Activated T-cell treated with anti-CD3 and anti-CD28 coated beads, Interleukin-2, amount 50 U/mL, for 4 hours (primary cell): ENCODE measurements around the gene COL23A1. TPM values are rescaled to one million over a fixed set of nuclear protein-coding genes. Genes with fewer than 3 reads are reported as not detected.
"Not testable (repeated sequence)": the region's sequence is repeated elsewhere in the genome, so short reads cannot be mapped to it uniquely, and the experiment has no call there.

Experiments used
- ATAC-seq, 2 donors: fragments of 200-7000 bp; cut with Tn5 transposase; one replicate each; pipeline ENCODE4 v1.10.0; 2021
- DNase-seq: peaks from one replicate; pipeline ENCODE4 v3.0.0-alpha.2; 2020
- H3K27me3 Mint-ChIP-seq: one replicate; pipeline ENCODE4 v1.8.0; 2021; ENCODE audit warnings: low read depth, mixed read lengths
- H3K36me3 Mint-ChIP-seq: one replicate; pipeline ENCODE4 v1.8.0; 2022; ENCODE audit warnings: mixed read lengths; ENCODE audit not compliant: insufficient read depth
- H3K4me1 Mint-ChIP-seq: one replicate; pipeline ENCODE4 v1.8.0; 2021; ENCODE audit warnings: low read depth, mixed read lengths
- H3K4me3 Mint-ChIP-seq: one replicate; pipeline ENCODE4 v1.8.0; 2021; ENCODE audit warnings: mild to moderate bottlenecking, moderate library complexity, mixed read lengths
- H3K9me3 Mint-ChIP-seq: one replicate; pipeline ENCODE4 v1.8.0; 2021; ENCODE audit warnings: mixed read lengths
- total RNA-seq, 3 donors: library from RNA; stranded (reverse); gene quantifications; one replicate each; pipeline ENCODE4 v1.2.1, GENCODE V29; 2021

Gene COL23A1
- total RNA-seq, 3 donors from 2014 or later, result not detected

GRCh38 chr5:178306430-178307225 lies 283.6 kb downstream of the COL23A1 start:
- Mint-ChIP-seq H3K4me3 (no peak overlapping the region), H3K27me3 (peaks cover 9% of the 10 kb centered on the region), H3K9me3 (no peaks in the 10 kb centered on the region), H3K36me3 (no peaks in the 10 kb centered on the region), H3K4me1 (no peaks in the 10 kb centered on the region)
- ATAC-seq (no peak), DNase-seq (no peak)

GRCh38 chr5:178305801-178306200 lies 284.4 kb downstream of the COL23A1 start:
- H3K9me3 Mint-ChIP-seq, result peaks cover 8% of the 10 kb centered on the region
- no peak for ATAC-seq
- no peaks in the 10 kb centered on the region for H3K4me1 Mint-ChIP-seq
- no peak for DNase-seq
- no peak overlapping the region for H3K4me3 Mint-ChIP-seq
- peaks cover 9% of the 10 kb centered on the region for H3K27me3 Mint-ChIP-seq
- H3K36me3 Mint-ChIP-seq, result no peaks in the 10 kb centered on the region

GRCh38 chr5:178304761-178305645 lies 285.2 kb downstream of the COL23A1 start:
- H3K4me3 Mint-ChIP-seq, result no peak overlapping the region
- H3K36me3 Mint-ChIP-seq, result no peaks in the 10 kb centered on the region
- no peaks in the 10 kb centered on the region for H3K4me1 Mint-ChIP-seq
- H3K27me3 Mint-ChIP-seq, result peaks cover 9% of the 10 kb centered on the region
- ATAC-seq, result no peak
- no peak for DNase-seq
- H3K9me3 Mint-ChIP-seq, result peaks cover 9% of the 10 kb centered on the region

GRCh38 chr5:178304016-178304415 lies 286.2 kb downstream of the COL23A1 start:
- no peaks in the 10 kb centered on the region for H3K4me1 Mint-ChIP-seq
- H3K36me3 Mint-ChIP-seq, result no peaks in the 10 kb centered on the region
- ATAC-seq (no peak), DNase-seq (no peak)
- no peak overlapping the region for H3K4me3 Mint-ChIP-seq
- peaks cover 9% of the 10 kb centered on the region for H3K9me3 Mint-ChIP-seq
- peaks cover 9% of the 10 kb centered on the region for H3K27me3 Mint-ChIP-seq

GRCh38 chr5:178302321-178302720 lies 287.9 kb downstream of the COL23A1 start:
- H3K9me3 Mint-ChIP-seq, H3K27me3 Mint-ChIP-seq, ATAC-seq, H3K4me3 Mint-ChIP-seq, H3K4me1 Mint-ChIP-seq, DNase-seq, H3K36me3 Mint-ChIP-seq: not testable (repeated sequence)

- peaks cover 9% of the 10 kb centered on the region for H3K9me3 Mint-ChIP-seq
- H3K4me3 Mint-ChIP-seq, result no peak overlapping the region
- ATAC-seq, result no peak
- H3K4me1 Mint-ChIP-seq, result no peaks in the 10 kb centered on the region
- H3K27me3 Mint-ChIP-seq, result peaks cover 9% of the 10 kb centered on the region
- no peaks in the 10 kb centered on the region for H3K36me3 Mint-ChIP-seq
- DNase-seq, result no peak
Measured at GRCh38 chr5:178301641-178302040, 288.6 kb downstream of the COL23A1 start.

- Mint-ChIP-seq H3K4me1 (no peaks in the 10 kb centered on the region), H3K27me3 (peaks cover 4% of the 10 kb centered on the region), H3K4me3 (no peak overlapping the region), H3K36me3 (no peaks in the 10 kb centered on the region), H3K9me3 (peaks cover 15% of the 10 kb centered on the region)
- ATAC-seq (no peak), DNase-seq (no peak)
Measured at GRCh38 chr5:178298283-178298807, 291.8 kb downstream of the COL23A1 start.

GRCh38 chr5:178297751-178298150 lies 292.4 kb downstream of the COL23A1 start:
- H3K4me3 Mint-ChIP-seq, result no peak overlapping the region
- H3K4me1 Mint-ChIP-seq, result no peaks in the 10 kb centered on the region
- no peaks in the 10 kb centered on the region for H3K36me3 Mint-ChIP-seq
- no peak for ATAC-seq
- H3K27me3 Mint-ChIP-seq, result peaks cover 7% of the 10 kb centered on the region
- no peak for DNase-seq
- peaks cover 15% of the 10 kb centered on the region for H3K9me3 Mint-ChIP-seq

GRCh38 chr5:178296066-178296465 lies 294.1 kb downstream of the COL23A1 start:
- Mint-ChIP-seq H3K4me1 (no peaks in the 10 kb centered on the region), H3K9me3 (peaks cover 9% of the 10 kb centered on the region), H3K27me3 (peaks cover 16% of the 10 kb centered on the region), H3K36me3 (no peaks in the 10 kb centered on the region), H3K4me3 (no peak overlapping the region)
- no peak for ATAC-seq
- no peak for DNase-seq

GRCh38 chr5:178295589-178295988 lies 294.6 kb downstream of the COL23A1 start:
- Mint-ChIP-seq H3K4me1 (no peaks in the 10 kb centered on the region), H3K9me3 (peaks cover 6% of the 10 kb centered on the region)
- ATAC-seq, result no peak

GRCh38 chr5:178293815-178294214 lies 296.4 kb downstream of the COL23A1 start:
- DNase-seq (no peak), ATAC-seq (no peak)
- Mint-ChIP-seq H3K4me1 (no peaks in the 10 kb centered on the region), H3K9me3 (peaks cover 6% of the 10 kb centered on the region), H3K36me3 (no peaks in the 10 kb centered on the region), H3K4me3 (no peak overlapping the region), H3K27me3 (peaks cover 22% of the 10 kb centered on the region)

More at GRCh38 chr5:178295589-178295988, 294.6 kb downstream of the COL23A1 start:
- no peak overlapping the region for H3K4me3 Mint-ChIP-seq
- H3K27me3 Mint-ChIP-seq, result peaks cover 16% of the 10 kb centered on the region
- no peaks in the 10 kb centered on the region for H3K36me3 Mint-ChIP-seq
- DNase-seq, result no peak

- H3K4me3 Mint-ChIP-seq, result no peak overlapping the region
- DNase-seq (no peak), ATAC-seq (no peak)
- H3K27me3 Mint-ChIP-seq, result peaks cover 23% of the 10 kb centered on the region
- H3K4me1 Mint-ChIP-seq, result no peaks in the 10 kb centered on the region
- H3K36me3 Mint-ChIP-seq, result no peaks in the 10 kb centered on the region
- peaks cover 6% of the 10 kb centered on the region for H3K9me3 Mint-ChIP-seq
Measured at GRCh38 chr5:178293400-178293799, 296.8 kb downstream of the COL23A1 start.

GRCh38 chr5:178292826-178293205 lies 297.4 kb downstream of the COL23A1 start:
- H3K36me3 Mint-ChIP-seq, result no peaks in the 10 kb centered on the region
- ATAC-seq (no peak), DNase-seq (no peak)
- H3K27me3 Mint-ChIP-seq, result peaks cover 23% of the 10 kb centered on the region
- H3K4me1 Mint-ChIP-seq, result no peaks in the 10 kb centered on the region
- no peak overlapping the region for H3K4me3 Mint-ChIP-seq
- H3K9me3 Mint-ChIP-seq, result peaks cover 6% of the 10 kb centered on the region

- Mint-ChIP-seq H3K27me3 (peaks cover 23% of the 10 kb centered on the region), H3K9me3 (peaks cover 6% of the 10 kb centered on the region), H3K4me1 (no peaks in the 10 kb centered on the region), H3K36me3 (no peaks in the 10 kb centered on the region), H3K4me3 (no peak overlapping the region)
- ATAC-seq (no peak), DNase-seq (no peak)
Measured at GRCh38 chr5:178291969-178292825, 298.0 kb downstream of the COL23A1 start.
